ENCODE data around the gene MCTP2.

The MCTP2 gene

GRCh38 chr15:94286583-94286982, 55.2 kb downstream of the MCTP2 start:
- TF ChIP-seq FOXP2 (optimal IDR thresholded peaks at IDR 0.05; ENCODE audit: borderline replicate concordance, extremely low read depth, extremely low read length, insufficient read depth) (no peak), TAF1 (IDR thresholded peaks at IDR 0.05; ENCODE audit: borderline replicate concordance, insufficient read depth, low read length) (no peak)
- TF ChIP-seq, protein P1, sequence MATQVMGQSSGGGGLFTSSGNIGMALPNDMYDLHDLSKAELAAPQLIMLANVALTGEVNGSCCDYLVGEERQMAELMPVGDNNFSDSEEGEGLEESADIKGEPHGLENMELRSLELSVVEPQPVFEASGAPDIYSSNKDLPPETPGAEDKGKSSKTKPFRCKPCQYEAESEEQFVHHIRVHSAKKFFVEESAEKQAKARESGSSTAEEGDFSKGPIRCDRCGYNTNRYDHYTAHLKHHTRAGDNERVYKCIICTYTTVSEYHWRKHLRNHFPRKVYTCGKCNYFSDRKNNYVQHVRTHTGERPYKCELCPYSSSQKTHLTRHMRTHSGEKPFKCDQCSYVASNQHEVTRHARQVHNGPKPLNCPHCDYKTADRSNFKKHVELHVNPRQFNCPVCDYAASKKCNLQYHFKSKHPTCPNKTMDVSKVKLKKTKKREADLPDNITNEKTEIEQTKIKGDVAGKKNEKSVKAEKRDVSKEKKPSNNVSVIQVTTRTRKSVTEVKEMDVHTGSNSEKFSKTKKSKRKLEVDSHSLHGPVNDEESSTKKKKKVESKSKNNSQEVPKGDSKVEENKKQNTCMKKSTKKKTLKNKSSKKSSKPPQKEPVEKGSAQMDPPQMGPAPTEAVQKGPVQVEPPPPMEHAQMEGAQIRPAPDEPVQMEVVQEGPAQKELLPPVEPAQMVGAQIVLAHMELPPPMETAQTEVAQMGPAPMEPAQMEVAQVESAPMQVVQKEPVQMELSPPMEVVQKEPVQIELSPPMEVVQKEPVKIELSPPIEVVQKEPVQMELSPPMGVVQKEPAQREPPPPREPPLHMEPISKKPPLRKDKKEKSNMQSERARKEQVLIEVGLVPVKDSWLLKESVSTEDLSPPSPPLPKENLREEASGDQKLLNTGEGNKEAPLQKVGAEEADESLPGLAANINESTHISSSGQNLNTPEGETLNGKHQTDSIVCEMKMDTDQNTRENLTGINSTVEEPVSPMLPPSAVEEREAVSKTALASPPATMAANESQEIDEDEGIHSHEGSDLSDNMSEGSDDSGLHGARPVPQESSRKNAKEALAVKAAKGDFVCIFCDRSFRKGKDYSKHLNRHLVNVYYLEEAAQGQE (IDR thresholded peaks at IDR 0.05; ENCODE audit: insufficient read depth in 1 of 2, low read depth in 2 of 2, low read length in 2 of 2): no peak

- TF ChIP-seq FOXP2 (optimal IDR thresholded peaks at IDR 0.05; ENCODE audit: borderline replicate concordance, extremely low read depth, extremely low read length, insufficient read depth): no peak
- no peak for TF ChIP-seq POLR2AphosphoS5 (IDR thresholded peaks at IDR 0.05; ENCODE audit: low read depth, low read length)
- TF ChIP-seq, protein P1 (IDR thresholded peaks at IDR 0.05; ENCODE audit: insufficient read depth in 1 of 2, low read depth in 2 of 2, low read length in 2 of 2): no peak
- no peak for TF ChIP-seq TAF1 (IDR thresholded peaks at IDR 0.05; ENCODE audit: borderline replicate concordance, insufficient read depth, low read length)
- no peak for TF ChIP-seq SIN3A (IDR thresholded peaks at IDR 0.05; ENCODE audit: borderline replicate concordance, insufficient read depth, low read length)
Observed at GRCh38 chr15:94287794-94288246, 56.5 kb downstream of the MCTP2 start.

- no peak for TF ChIP-seq SIN3A (IDR thresholded peaks at IDR 0.05; ENCODE audit: borderline replicate concordance, insufficient read depth, low read length)
- no peak for TF ChIP-seq FOXP2 (optimal IDR thresholded peaks at IDR 0.05; ENCODE audit: borderline replicate concordance, extremely low read depth, extremely low read length, insufficient read depth)
- TF ChIP-seq, protein P1 (IDR thresholded peaks at IDR 0.05; ENCODE audit: insufficient read depth in 1 of 2, low read depth in 2 of 2, low read length in 2 of 2): no peak
- no peak for TF ChIP-seq TAF1 (IDR thresholded peaks at IDR 0.05; ENCODE audit: borderline replicate concordance, insufficient read depth, low read length)
- no peak for TF ChIP-seq POLR2AphosphoS5 (IDR thresholded peaks at IDR 0.05; ENCODE audit: low read depth, low read length)
Observed at GRCh38 chr15:94290730-94291129, 59.4 kb downstream of the MCTP2 start.

- TF ChIP-seq FOXP2 (optimal IDR thresholded peaks at IDR 0.05; ENCODE audit: borderline replicate concordance, extremely low read depth, extremely low read length, insufficient read depth): no peak
Observed at GRCh38 chr15:94293411-94294402, 62.3 kb downstream of the MCTP2 start.

- TF ChIP-seq, protein P1 (IDR thresholded peaks at IDR 0.05; ENCODE audit: insufficient read depth in 1 of 2, low read depth in 2 of 2, low read length in 2 of 2): no peak
- TF ChIP-seq FOXP2 (optimal IDR thresholded peaks at IDR 0.05; ENCODE audit: borderline replicate concordance, extremely low read depth, extremely low read length, insufficient read depth): no peak
- no peak for TF ChIP-seq POLR2AphosphoS5 (IDR thresholded peaks at IDR 0.05; ENCODE audit: low read depth, low read length)
- no peak for TF ChIP-seq TAF1 (IDR thresholded peaks at IDR 0.05; ENCODE audit: borderline replicate concordance, insufficient read depth, low read length)
Observed at GRCh38 chr15:94294556-94294955, 63.2 kb downstream of the MCTP2 start.
